DND-41 (cell line): ENCODE measurements around the gene CHID1.

Experiments used
- ATAC-seq: fragments of 200-7000 bp; cut with Tn5 transposase; 3 replicates; pipeline ENCODE4 v1.9.1; 2021; ENCODE audit warnings: low read depth; ENCODE audit not compliant: insufficient read depth
- DNase-seq: peaks from one replicate; pipeline ENCODE4 v3.0.0-alpha.2; 2020
- H2AFZ ChIP-seq: 2 replicates; pipeline ENCODE4 v1.6.0; 2012; ENCODE audit warnings: low read depth, low read length
- H3K27ac ChIP-seq: 2 replicates; pipeline ENCODE4 v1.5.1; 2012; ENCODE audit warnings: low read length, inconsistent platforms
- H3K27me3 ChIP-seq: fragments of 200-600 bp; sonication (generic); 2 replicates; pipeline ENCODE4 v1.6.0; 2012; ENCODE audit warnings: low read length, mild to moderate bottlenecking, inconsistent platforms; ENCODE audit not compliant: insufficient read depth, poor library complexity
- H3K36me3 ChIP-seq: 2 replicates; pipeline ENCODE4 v1.5.1; 2012; ENCODE audit warnings: low read length, inconsistent platforms; ENCODE audit not compliant: insufficient read depth
- H3K4me1 ChIP-seq: 2 replicates; pipeline ENCODE4 v1.5.1; 2012; ENCODE audit warnings: mild to moderate bottlenecking, low read length; ENCODE audit not compliant: insufficient read depth
- H3K4me2 ChIP-seq: 2 replicates; pipeline ENCODE4 v1.6.0; 2012; ENCODE audit warnings: mild to moderate bottlenecking, moderate library complexity, low read length, inconsistent platforms; ENCODE audit not compliant: insufficient read depth
- H3K4me3 ChIP-seq, 2 experiments: fragments of 200-600 bp in 1 of 2; shearing (Covaris generic) in 1 of 2; 2 replicates each; pipeline ENCODE4 v1.5.1; 2012 to 2016; ENCODE audit warnings: inconsistent platforms in 2 of 2, low read length in 2 of 2, mild to moderate bottlenecking in 2 of 2, low read depth in 1 of 2, moderate library complexity in 1 of 2
- H3K79me2 ChIP-seq: 2 replicates; pipeline ENCODE4 v1.6.0; 2012; ENCODE audit warnings: low read length, inconsistent platforms; ENCODE audit not compliant: insufficient read depth
- H3K9ac ChIP-seq: 2 replicates; pipeline ENCODE4 v1.6.0; 2012; ENCODE audit warnings: low read depth, mild to moderate bottlenecking, inconsistent platforms, low read length, moderate library complexity
- H3K9me3 ChIP-seq: 2 replicates; pipeline ENCODE4 v1.5.1; 2012; ENCODE audit warnings: low read length, moderate library complexity, mild to moderate bottlenecking, inconsistent platforms; ENCODE audit not compliant: insufficient read depth, severe bottlenecking
- H4K20me1 ChIP-seq: 2 replicates; pipeline ENCODE4 v1.6.0; 2012; ENCODE audit warnings: low read length; ENCODE audit not compliant: insufficient read depth
- CTCF ChIP-seq: IDR thresholded peaks from 2 replicates; pipeline ENCODE4 v1.5.1; 2012; ENCODE audit warnings: borderline replicate concordance, low read length, moderate library complexity, mild to moderate bottlenecking; ENCODE audit not compliant: poor library complexity, severe bottlenecking; ENCODE audit errors: extremely low read depth
- EZH2 ChIP-seq: IDR thresholded peaks from 3 replicates; pipeline ENCODE4 v1.6.1; 2012; ENCODE audit warnings: borderline replicate concordance, low read depth, mild to moderate bottlenecking, moderate library complexity, low read length, inconsistent platforms; ENCODE audit not compliant: severe bottlenecking

The CHID1 gene

GRCh38 chr11:901452-902061, 9.1 kb downstream of the CHID1 start:
- Histone ChIP-seq H3K9me3 (no peaks in the 10 kb centered on the region), H3K79me2 (peaks cover 15% of the 10 kb centered on the region), H3K27me3 (no peaks in the 10 kb centered on the region), H4K20me1 (peaks cover 37% of the 10 kb centered on the region), H3K9ac (no peak overlapping the region), H3K4me1 (no peaks in the 10 kb centered on the region), H2AFZ (no peak overlapping the region), H3K36me3 (peaks cover 79% of the 10 kb centered on the region), H3K27ac (no peak overlapping the region), H3K4me3 (no peak overlapping the region), H3K4me2 (no peak overlapping the region)
- ATAC-seq (no peak), DNase-seq (no peak)
- TF ChIP-seq EZH2 (no peak), CTCF (no peak)

DNA sequence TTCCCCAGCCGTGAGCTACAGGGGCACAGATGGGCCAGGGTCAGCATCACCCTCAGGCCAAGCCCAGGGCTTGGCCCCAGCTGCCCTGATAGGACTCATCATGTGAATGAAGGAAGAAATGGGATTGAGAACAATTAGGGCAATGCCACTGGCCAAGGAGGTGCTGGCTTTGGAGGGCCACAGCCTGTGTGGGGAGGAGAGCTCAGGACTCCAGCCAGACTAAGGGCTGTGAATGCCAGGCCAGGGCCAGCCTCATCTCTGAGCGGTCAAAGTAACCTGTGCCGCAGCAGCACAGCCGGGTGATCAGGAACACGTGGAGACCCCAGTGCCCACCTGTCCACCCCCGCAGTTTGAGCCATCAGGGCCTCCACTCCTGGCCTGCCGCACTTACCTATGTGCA, 10.1 kb downstream of the CHID1 start:
- DNase-seq (no peak), ATAC-seq (no peak)
- Histone ChIP-seq H3K9me3 (no peaks in the 10 kb centered on the region), H3K36me3 (peaks cover 76% of the 10 kb centered on the region), H2AFZ (no peak overlapping the region), H4K20me1 (peaks cover 34% of the 10 kb centered on the region), H3K4me3 (no peak overlapping the region), H3K79me2 (peaks cover 5% of the 10 kb centered on the region), H3K27ac (no peak overlapping the region), H3K4me1 (no peaks in the 10 kb centered on the region), H3K9ac (no peak overlapping the region), H3K4me2 (no peak overlapping the region), H3K27me3 (no peaks in the 10 kb centered on the region)
- no peak for TF ChIP-seq CTCF
- TF ChIP-seq EZH2 = no peak

DNA sequence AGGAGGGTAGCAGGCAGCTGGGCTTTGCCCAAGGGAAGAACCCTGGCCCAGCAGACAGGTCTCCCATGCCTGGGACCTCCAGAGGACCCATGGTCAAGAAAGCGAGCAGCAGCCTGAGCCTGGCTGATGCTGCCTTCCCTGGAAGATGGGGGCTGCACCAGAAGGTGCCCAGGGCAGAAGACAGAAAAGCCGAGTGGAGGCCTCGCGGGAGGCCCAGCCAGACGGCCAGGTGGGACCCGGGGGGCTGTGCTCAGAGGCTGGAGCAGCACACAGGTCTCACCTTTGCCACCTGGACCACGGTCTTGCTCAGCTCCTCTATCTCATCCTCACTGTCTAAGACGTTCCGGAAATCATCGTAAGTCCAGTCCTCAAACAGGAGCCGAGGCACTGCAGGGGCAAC, 10.9 kb downstream of the CHID1 start:
- Histone ChIP-seq H3K79me2 (peaks cover 2% of the 10 kb centered on the region), H2AFZ (no peak overlapping the region), H3K4me2 (no peak overlapping the region), H3K4me3 (no peak overlapping the region), H3K9ac (no peak overlapping the region), H3K36me3 (peaks cover 72% of the 10 kb centered on the region), H3K27me3 (no peaks in the 10 kb centered on the region), H3K4me1 (no peaks in the 10 kb centered on the region), H4K20me1 (peaks cover 30% of the 10 kb centered on the region), H3K27ac (no peak overlapping the region), H3K9me3 (no peaks in the 10 kb centered on the region)
- TF ChIP-seq CTCF (no peak), EZH2 (no peak)
- no peak for DNase-seq
- no peak for ATAC-seq
